Stimulated activated effector memory CD8-positive, alpha-beta T cell treated with anti-CD3 and anti-CD28 coated beads, Interleukin-12 subunit alpha, Interleukin-12 subunit beta, amount 100 ng/mL, for 72 hours (primary cell): ENCODE data around the gene METAP1.
"Not testable (repeated sequence)": the region's sequence is repeated elsewhere in the genome, so short reads cannot be mapped to it uniquely, and the experiment has no call there.

Experiments used
- ATAC-seq: fragments of 150-1000 bp; cut with Tn5 transposase; 2 replicates; pipeline ENCODE4 v1.10.0; 2021
- DNase-seq, 2 donors: peaks; one replicate each; pipeline ENCODE4 v3.0.0; 2021 to 2022; ENCODE audit warnings: low spot score in 2 of 2
- H3K27ac Mint-ChIP-seq: one replicate; pipeline ENCODE4 v1.8.0; 2022; ENCODE audit warnings: mild to moderate bottlenecking, mixed read lengths
- H3K36me3 Mint-ChIP-seq: one replicate; pipeline ENCODE4 v1.8.0; 2022; ENCODE audit warnings: mild to moderate bottlenecking, mixed read lengths
- H3K4me1 Mint-ChIP-seq: one replicate; pipeline ENCODE4 v1.8.0; 2022; ENCODE audit warnings: mixed read lengths
- H3K4me3 Mint-ChIP-seq: one replicate; pipeline ENCODE4 v1.8.0; 2022; ENCODE audit warnings: mild to moderate bottlenecking, mixed read lengths
- H3K9me3 Mint-ChIP-seq: one replicate; pipeline ENCODE4 v1.8.0; 2022; ENCODE audit warnings: mixed read lengths

METAP1 gene

GRCh38 chr4:99023800-99024251 lies 28.3 kb downstream of the METAP1 start:
- Mint-ChIP-seq H3K9me3 (peaks cover 13% of the 10 kb centered on the region), H3K4me1 (peaks cover 63% of the 10 kb centered on the region), H3K27ac (peak overlapping the region; percentile 85)
- not testable (repeated sequence) for H3K36me3 Mint-ChIP-seq, DNase-seq, H3K4me3 Mint-ChIP-seq
- peak; percentile 42 for ATAC-seq

- H3K36me3 Mint-ChIP-seq = peaks cover 8% of the 10 kb centered on the region
- DNase-seq = no peak
Measured at GRCh38 chr4:99024481-99025275, 29.2 kb downstream of the METAP1 start.

GRCh38 chr4:99025506-99025905 lies 30.0 kb downstream of the METAP1 start:
- no peak for ATAC-seq
- H3K27ac Mint-ChIP-seq = no peak overlapping the region
- peaks cover 9% of the 10 kb centered on the region for H3K36me3 Mint-ChIP-seq
- DNase-seq = no peak
- peaks cover 68% of the 10 kb centered on the region for H3K4me1 Mint-ChIP-seq
- H3K9me3 Mint-ChIP-seq = peaks cover 9% of the 10 kb centered on the region
- no peak overlapping the region for H3K4me3 Mint-ChIP-seq

More at GRCh38 chr4:99024481-99025275, 29.2 kb downstream of the METAP1 start:
- peaks cover 9% of the 10 kb centered on the region for H3K9me3 Mint-ChIP-seq
- peak overlapping the region; percentile 85 for H3K27ac Mint-ChIP-seq
- peak; percentile 36 for ATAC-seq
- no peak overlapping the region for H3K4me3 Mint-ChIP-seq
- peaks cover 62% of the 10 kb centered on the region for H3K4me1 Mint-ChIP-seq

GRCh38 chr4:99027304-99027703 lies 31.8 kb downstream of the METAP1 start:
- DNase-seq (no peak), ATAC-seq (no peak)
- Mint-ChIP-seq H3K9me3 (no peaks in the 10 kb centered on the region), H3K4me1 (peaks cover 55% of the 10 kb centered on the region), H3K4me3 (no peak overlapping the region), H3K27ac (no peak overlapping the region), H3K36me3 (peaks cover 16% of the 10 kb centered on the region)

GRCh38 chr4:99028187-99028586 lies 32.7 kb downstream of the METAP1 start:
- no peak overlapping the region for H3K4me3 Mint-ChIP-seq
- H3K27ac Mint-ChIP-seq = no peak overlapping the region
- H3K4me1 Mint-ChIP-seq = peaks cover 47% of the 10 kb centered on the region
- DNase-seq = no peak
- no peaks in the 10 kb centered on the region for H3K9me3 Mint-ChIP-seq
- ATAC-seq = peak; percentile 93
- H3K36me3 Mint-ChIP-seq = peaks cover 18% of the 10 kb centered on the region

GRCh38 chr4:99029018-99029735 lies 33.7 kb downstream of the METAP1 start:
- Mint-ChIP-seq H3K4me3 (no peak overlapping the region), H3K27ac (peak overlapping the region; percentile 13), H3K36me3 (peaks cover 22% of the 10 kb centered on the region), H3K4me1 (peaks cover 38% of the 10 kb centered on the region), H3K9me3 (no peaks in the 10 kb centered on the region)
- DNase-seq (no peak), ATAC-seq (no peak)

GRCh38 chr4:99029852-99030251 lies 34.3 kb downstream of the METAP1 start:
- Mint-ChIP-seq H3K4me3 (no peak overlapping the region), H3K9me3 (no peaks in the 10 kb centered on the region), H3K27ac (peak overlapping the region; percentile 13), H3K36me3 (peaks cover 24% of the 10 kb centered on the region), H3K4me1 (peaks cover 31% of the 10 kb centered on the region)
- no peak for DNase-seq
- no peak for ATAC-seq

- ATAC-seq = no peak
- Mint-ChIP-seq H3K9me3 (peaks cover 4% of the 10 kb centered on the region), H3K27ac (peak overlapping the region; percentile 52), H3K4me3 (no peak overlapping the region), H3K4me1 (peaks cover 14% of the 10 kb centered on the region), H3K36me3 (peaks cover 33% of the 10 kb centered on the region)
- DNase-seq = no peak
Measured at GRCh38 chr4:99033956-99034355, 38.4 kb downstream of the METAP1 start.

GRCh38 chr4:99038213-99038612 lies 42.7 kb downstream of the METAP1 start:
- Mint-ChIP-seq H3K9me3 (peaks cover 4% of the 10 kb centered on the region), H3K36me3 (peaks cover 39% of the 10 kb centered on the region), H3K4me3 (no peak overlapping the region), H3K4me1 (peaks cover 4% of the 10 kb centered on the region), H3K27ac (no peak overlapping the region)
- DNase-seq (no peak), ATAC-seq (no peak)

- DNase-seq (no peak), ATAC-seq (peak; percentile 36)
- H3K9me3 Mint-ChIP-seq = no peaks in the 10 kb centered on the region
- peaks cover 12% of the 10 kb centered on the region for H3K4me1 Mint-ChIP-seq
- H3K36me3 Mint-ChIP-seq = peaks cover 61% of the 10 kb centered on the region
- H3K27ac Mint-ChIP-seq = peak overlapping the region; percentile 94
- H3K4me3 Mint-ChIP-seq = peak overlapping the region; percentile 34
Measured at GRCh38 chr4:99043346-99043745, 47.8 kb downstream of the METAP1 start.

- H3K27ac Mint-ChIP-seq = peak overlapping the region; percentile 16
- H3K9me3 Mint-ChIP-seq = no peaks in the 10 kb centered on the region
- peaks cover 32% of the 10 kb centered on the region for H3K4me1 Mint-ChIP-seq
- DNase-seq (no peak), ATAC-seq (no peak)
- H3K36me3 Mint-ChIP-seq = peaks cover 63% of the 10 kb centered on the region
- H3K4me3 Mint-ChIP-seq = no peak overlapping the region
Measured at GRCh38 chr4:99047710-99048109, 52.2 kb downstream of the METAP1 start.

GRCh38 chr4:99052902-99053301 lies 57.4 kb downstream of the METAP1 start:
- H3K4me1 Mint-ChIP-seq = peaks cover 51% of the 10 kb centered on the region
- peaks cover 62% of the 10 kb centered on the region for H3K36me3 Mint-ChIP-seq
- H3K4me3 Mint-ChIP-seq = no peak overlapping the region
- H3K27ac Mint-ChIP-seq = peak overlapping the region; percentile 3
- ATAC-seq = peak; percentile 89
- H3K9me3 Mint-ChIP-seq = no peaks in the 10 kb centered on the region
- DNase-seq = no peak

GRCh38 chr4:99054428-99054994 lies 59.0 kb downstream of the METAP1 start:
- DNase-seq = no peak
- no peaks in the 10 kb centered on the region for H3K9me3 Mint-ChIP-seq
- H3K4me3 Mint-ChIP-seq = peak overlapping the region; percentile 34
- ATAC-seq = peak; percentile 57
- H3K27ac Mint-ChIP-seq = peak overlapping the region; percentile 36
- peaks cover 69% of the 10 kb centered on the region for H3K36me3 Mint-ChIP-seq
- peaks cover 51% of the 10 kb centered on the region for H3K4me1 Mint-ChIP-seq

GRCh38 chr4:99058228-99058627 lies 62.7 kb downstream of the METAP1 start:
- Mint-ChIP-seq H3K9me3 (no peaks in the 10 kb centered on the region), H3K36me3 (peaks cover 83% of the 10 kb centered on the region), H3K4me1 (peaks cover 26% of the 10 kb centered on the region), H3K4me3 (no peak overlapping the region), H3K27ac (no peak overlapping the region)
- DNase-seq = no peak
- no peak for ATAC-seq

- Mint-ChIP-seq H3K4me3 (no peak overlapping the region), H3K27ac (no peak overlapping the region), H3K4me1 (peaks cover 19% of the 10 kb centered on the region), H3K9me3 (no peaks in the 10 kb centered on the region), H3K36me3 (peaks cover 87% of the 10 kb centered on the region)
- no peak for ATAC-seq
- DNase-seq = no peak
Measured at GRCh38 chr4:99059550-99059949, 64.0 kb downstream of the METAP1 start.
